ENCODE measurements around the gene ALAS1.

Gene ALAS1

DNA sequence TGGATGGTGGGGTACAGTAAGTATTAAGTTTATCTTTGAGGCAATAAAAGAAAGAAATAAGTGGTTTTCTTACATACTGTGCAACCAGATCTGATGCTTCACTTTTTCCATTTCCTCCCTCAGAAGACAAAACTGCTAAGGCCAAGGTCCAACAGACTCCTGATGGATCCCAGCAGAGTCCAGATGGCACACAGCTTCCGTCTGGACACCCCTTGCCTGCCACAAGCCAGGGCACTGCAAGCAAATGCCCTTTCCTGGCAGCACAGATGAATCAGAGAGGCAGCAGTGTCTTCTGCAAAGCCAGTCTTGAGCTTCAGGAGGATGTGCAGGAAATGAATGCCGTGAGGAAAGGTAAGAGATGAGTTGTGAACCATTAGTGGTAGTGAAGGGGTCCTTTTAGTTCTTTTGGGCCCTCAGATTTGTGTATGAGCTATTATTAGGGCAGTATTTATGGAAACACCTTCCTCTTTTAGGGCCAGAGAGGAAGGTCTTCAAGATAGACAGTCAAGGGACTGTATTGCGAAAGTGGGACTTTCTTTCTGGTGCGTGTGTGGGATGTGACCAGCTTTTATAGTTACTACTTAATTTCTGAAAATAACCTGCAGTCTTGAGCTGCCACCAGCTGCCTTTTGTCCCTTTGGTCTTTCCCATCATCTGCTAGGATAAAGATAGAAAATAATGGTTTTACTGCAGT is 4.6 kb downstream of the ALAS1 start:
- peak; percentile 83 to 87 for DNase-seq

DNA sequence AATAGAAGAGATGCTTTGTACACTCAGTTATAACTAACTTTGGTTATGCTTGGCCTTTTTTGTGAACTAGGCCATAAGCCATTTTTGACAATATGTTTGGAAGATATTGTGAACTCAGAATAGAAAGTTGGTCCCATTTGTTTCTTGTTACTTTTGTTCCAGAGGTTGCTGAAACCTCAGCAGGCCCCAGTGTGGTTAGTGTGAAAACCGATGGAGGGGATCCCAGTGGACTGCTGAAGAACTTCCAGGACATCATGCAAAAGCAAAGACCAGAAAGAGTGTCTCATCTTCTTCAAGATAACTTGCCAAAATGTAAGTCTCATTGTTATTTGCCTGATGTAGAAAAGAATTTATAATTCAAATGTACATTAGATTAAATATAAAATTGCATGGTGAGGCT is 5.7 kb downstream of the ALAS1 start:
- DNase-seq: no peak

DNA sequence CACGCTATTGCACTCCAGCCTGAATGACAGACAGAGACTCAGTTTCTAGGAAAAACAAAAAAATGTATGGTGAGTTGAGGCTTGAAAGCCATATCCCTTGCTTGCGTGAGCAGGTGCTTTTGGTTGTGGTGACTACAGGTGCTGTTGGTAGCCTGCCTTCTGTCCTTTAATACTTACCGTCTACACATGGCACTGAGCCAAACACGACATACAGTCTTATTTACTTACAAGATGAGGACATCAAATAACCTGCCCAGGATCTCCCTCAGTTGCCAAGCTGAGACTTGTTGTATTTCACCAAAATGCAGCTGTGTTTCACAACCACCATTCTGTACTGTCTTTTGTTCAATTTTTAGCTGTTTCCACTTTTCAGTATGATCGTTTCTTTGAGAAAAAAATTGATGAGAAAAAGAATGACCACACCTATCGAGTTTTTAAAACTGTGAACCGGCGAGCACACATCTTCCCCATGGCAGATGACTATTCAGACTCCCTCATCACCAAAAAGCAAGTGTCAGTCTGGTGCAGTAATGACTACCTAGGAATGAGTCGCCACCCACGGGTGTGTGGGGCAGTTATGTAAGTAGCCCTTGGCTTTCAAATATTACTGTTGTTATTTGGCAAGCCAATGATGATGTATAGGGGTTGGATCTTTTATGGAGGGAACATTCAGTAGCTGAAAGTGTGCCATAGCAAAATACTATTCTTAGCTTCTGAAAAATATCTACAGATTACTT is 6.5 kb downstream of the ALAS1 start:
- DNase-seq: no peak

DNA sequence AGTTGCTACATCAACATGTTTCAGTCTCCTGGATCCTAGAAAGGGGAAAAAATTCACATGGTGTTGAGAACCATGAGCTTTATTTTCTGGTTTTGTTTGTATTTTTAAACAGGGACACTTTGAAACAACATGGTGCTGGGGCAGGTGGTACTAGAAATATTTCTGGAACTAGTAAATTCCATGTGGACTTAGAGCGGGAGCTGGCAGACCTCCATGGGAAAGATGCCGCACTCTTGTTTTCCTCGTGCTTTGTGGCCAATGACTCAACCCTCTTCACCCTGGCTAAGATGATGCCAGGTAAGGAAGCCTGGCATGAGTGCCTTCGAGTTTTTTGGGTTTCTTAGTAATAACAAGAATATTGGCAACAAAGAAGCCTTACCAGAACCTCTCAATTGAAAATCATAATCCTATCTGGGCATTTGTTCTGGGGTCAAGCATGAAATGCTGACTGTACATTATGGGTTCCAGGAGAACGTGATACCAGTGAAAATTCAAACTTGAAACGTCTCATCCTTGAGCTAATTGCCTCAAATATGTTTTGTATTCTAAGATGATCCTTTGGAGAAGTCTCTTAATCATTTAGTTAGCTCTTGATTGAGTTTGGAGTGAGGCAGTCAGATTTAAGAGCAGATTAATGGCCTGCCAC is 7.9 kb downstream of the ALAS1 start:
- DNase-seq: no peak

DNA sequence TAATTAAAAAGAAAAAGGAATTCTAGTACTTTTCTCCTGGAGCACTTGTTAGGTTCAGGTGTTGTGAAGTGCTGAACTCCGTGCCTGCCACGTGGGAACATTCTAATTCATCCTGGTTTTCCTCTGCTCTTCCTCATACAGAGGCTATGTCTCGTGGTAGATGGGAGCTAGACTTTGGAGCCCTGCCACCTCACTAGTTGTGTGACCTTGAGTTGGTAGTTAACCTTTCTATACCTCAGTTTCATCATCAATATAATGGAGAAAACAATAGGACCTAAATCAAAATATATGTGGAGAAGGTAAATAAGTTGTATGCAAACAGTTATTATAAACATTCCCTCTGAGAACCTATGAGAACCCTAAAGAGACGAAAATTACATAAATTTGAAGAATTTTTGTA is 10.6 kb downstream of the ALAS1 start:
- DNase-seq: no peak

DNA sequence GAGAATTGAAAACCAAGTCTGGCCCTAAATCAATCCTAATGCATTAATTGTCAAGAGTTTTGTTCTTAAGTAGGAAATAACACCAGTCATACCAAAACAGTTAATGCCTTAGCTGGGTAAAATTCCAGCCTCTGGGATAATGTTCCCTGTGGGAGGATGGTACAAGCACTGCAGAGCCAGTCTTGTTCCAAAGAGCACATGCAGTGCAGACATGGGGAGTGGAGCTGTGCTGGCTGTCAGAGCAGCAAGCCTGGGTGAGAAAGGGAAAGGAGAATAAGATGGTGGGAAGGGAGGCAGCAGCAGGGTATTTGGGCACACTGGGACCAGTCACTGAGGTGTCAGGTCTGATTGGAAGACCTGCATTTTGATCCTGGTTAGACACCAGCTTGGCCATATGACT is 12.1 kb downstream of the ALAS1 start:
- DNase-seq: no peak

DNA sequence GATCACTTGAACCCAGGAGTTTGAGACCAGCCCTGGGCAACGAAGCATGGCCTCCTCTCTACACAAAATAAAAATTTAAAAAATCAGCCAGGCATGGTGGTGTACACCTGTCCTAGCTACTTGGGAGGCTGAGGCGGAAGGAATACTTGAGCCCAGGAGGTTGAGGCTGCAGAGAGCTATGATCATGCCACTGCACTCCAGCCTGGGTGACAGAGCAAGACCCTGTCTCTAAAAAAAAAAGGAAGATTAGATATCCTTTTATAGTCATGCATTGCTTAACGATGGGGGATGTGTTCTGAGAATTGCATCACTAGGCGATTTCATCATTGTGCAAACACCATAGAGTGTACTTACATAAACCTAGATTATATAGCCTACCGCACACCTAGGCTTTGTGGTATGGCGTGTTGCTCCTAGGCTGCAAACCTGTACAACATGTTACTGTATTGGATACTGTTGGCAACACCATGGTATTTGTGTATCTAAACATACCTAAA is 12.6 kb downstream of the ALAS1 start:
- peak; percentile 42 to 52 for DNase-seq

DNA sequence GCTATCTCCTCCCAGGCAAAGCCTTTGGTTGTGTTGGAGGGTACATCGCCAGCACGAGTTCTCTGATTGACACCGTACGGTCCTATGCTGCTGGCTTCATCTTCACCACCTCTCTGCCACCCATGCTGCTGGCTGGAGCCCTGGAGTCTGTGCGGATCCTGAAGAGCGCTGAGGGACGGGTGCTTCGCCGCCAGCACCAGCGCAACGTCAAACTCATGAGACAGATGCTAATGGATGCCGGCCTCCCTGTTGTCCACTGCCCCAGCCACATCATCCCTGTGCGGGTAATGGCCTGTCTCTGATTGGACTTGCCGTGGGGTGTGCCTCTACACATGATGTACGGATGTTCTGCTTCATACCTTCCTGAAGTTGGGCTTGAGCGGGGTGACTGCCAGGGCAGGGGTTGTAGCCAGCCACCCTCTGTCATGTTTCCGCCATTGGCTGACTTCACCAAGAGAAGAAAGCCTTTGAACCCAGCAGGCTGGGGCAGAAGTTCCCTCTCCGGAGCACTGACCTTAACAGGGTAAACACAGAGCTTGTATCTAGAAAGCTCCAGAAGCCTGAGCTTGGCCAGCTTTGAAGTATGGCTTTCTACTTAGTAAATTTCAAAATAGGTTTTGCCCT is 13.4 kb downstream of the ALAS1 start:
- no peak for DNase-seq

DNA sequence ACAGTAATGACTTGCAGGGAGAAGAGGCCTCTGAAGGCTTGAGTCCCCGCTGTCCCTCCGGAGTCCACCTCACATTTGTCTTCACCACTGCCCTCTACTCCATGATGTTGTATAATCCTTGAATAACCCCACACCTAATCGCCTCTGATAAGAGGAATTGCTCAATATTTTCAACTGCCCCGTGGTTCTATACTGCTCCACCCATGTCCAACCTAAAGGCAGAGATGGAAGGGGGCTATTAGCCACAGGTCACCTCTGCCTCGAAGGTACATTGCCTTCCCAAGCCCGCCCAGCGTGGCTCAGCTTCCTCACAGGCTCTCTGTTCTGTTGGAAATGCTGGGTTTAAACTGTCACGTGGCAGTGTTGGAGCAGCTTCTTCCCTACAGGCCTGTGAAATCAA is 15.0 kb downstream of the ALAS1 start:
- no peak for DNase-seq

DNA sequence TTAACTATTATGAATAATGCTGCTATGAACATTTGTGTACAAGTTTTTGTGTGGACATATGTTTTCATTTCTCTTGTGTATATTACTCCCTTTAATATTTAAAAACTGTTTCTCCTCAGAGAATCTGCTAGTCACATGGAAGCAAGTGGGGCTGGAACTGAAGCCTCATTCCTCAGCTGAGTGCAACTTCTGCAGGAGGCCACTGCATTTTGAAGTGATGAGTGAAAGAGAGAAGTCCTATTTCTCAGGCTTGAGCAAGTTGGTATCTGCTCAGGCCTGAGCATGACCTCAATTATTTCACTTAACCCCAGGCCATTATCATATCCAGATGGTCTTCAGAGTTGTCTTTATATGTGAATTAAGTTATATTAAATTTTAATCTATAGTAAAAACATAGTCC is 15.9 kb downstream of the ALAS1 start:
- DNase-seq: no peak

DNA sequence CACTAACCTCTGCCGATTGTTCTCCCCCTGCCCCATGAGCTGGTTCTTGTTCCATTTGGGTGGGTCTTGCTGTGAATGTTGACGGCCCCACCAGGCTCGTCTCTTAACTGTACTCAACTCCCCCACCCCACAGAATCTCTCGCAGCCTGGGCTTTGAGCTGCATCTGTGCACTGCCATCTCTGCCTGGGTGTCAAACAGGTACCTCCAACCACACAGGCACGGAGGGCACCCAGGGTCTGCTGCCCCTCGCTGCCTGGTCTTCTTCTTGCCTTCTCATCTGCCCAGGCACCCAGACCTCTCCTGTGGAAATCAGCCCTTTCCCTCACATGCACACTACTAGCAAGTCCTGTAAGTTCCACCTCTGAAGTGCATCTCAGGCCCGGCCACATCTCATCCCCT is 17.4 kb downstream of the ALAS1 start:
- DNase-seq: no peak

DNA sequence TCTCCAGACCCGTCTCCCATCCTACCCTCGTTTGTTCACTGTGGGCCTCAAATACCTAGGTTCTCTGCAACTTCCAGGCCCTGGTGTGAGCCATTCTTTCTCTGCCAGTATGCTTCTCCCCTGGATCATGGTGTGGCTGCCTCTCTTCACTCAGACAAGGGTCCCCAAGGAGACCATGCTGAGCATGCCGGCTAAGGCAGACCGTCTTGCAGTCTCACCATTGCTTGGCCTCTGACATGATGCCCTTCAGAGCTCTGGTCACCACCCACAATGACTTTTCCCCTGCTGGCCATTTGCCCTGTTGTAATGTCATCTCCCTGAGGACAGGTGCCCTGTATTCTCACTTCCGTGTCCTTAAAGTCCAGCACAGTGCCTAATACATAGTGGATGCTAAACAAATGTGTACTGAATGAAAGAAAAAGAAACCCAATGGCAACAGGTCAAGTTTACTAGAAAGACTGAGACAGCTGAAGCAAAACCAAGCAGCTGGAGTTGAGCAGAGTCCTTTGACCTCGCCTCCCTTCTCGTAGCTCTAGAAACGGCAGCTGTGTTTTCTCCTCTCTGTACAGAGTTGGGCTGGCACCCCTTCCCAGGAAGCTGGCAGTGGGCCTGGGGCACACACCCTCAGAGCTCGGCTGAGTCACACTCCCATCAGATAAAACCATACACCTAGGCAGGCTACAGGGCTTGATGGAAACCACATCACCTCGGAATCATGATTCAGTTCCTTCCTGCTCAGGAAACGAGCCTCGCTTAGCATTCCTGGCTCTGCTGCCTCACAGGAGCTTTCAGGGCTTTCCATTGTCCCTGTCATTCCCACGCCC is 18.8 kb downstream of the ALAS1 start:
- peak; percentile 22 to 32 for DNase-seq

DNA sequence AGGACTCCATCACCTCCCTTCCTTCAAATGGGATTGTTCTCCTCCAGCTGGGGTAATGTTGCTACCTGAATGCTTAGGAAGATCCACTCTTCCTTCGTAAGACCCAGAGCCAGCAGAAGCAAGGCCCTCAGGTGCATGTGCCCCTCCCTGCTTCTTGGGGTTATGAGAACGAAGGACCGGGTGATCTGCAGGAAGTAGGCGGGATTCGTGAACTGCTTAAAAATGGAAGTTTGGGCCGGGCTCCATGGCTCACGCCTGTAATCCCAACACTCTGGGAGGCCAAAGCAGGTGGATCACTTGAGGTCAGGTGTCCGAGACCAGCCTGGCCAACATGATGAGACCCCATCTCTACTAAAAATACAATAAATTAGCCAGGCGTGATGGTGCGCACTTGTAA is 19.4 kb downstream of the ALAS1 start:
- no peak for DNase-seq

DNA sequence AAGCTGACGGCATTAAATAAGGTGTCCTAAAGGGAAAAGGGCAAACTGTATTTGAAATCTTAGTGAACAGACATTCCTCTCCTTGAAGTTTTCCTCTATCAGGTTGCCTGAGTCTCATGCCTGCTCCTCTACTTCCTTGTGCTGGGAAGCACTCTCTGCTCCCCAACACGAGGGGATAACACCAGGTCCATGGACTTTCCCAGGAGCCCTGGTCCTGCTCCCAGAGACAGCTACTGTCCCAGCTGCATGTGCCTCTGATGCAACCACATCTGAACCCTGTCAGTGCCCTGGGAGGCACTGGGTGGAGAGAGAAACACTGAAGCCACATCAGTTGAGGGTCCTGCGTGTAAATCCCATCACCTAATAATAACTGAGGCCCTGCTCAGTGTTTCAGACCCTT is 20.1 kb downstream of the ALAS1 start:
- DNase-seq: no peak

DNA sequence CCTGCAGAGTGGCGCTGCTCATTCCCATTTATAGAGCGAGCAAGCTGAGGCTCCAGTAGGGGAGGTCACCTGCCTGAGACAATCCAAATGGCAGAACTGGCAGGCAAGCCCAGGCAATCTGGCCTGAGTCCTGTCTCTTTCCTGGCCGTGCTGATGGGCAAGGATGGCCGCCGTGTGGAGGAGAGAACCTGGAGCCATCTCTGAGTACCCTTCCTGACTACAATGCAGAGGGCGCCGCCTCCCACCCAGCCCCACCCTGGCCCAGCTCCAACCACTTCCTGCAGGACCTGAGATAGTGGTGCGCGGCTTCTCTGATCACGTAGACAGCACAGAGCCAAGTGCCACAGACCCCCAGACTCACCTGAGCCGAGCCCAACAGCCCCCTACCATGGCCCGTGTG is 20.5 kb downstream of the ALAS1 start:
- DNase-seq: no peak

DNA sequence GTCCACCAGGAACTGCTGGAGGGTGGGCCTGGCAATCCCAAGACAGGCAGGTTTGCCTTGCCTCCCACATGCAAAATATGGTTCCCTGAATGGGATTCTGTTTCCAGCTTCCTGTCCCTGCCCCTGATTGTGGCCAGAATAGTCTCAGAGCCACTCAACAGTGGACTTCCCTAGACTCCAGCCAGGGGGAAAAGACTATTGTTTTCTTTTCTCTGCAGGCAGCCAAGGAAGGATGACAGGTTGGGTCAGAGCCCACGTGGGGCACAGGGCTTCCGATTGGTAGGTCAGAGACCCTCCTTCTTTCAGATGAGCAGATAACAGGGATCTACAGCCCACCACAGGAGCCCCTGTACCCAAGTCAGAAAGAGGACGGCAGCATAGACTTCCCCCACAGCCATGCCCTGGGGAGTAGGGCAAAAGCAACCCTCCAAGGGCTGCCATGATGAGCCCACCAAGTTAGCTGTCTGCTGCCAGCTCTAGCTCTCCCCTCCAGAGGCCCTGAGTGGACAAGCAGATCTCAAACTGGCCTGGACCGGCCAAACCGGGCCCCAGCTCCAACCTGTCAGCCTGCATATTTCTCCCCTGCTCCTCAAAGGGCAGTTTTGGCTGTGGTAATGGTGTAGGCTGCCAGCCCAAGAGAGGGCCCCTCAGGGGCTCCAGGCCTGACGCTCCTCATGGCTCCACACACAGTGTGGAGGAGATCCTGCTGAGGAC is 21.1 kb downstream of the ALAS1 start:
- DNase-seq: no peak

DNA sequence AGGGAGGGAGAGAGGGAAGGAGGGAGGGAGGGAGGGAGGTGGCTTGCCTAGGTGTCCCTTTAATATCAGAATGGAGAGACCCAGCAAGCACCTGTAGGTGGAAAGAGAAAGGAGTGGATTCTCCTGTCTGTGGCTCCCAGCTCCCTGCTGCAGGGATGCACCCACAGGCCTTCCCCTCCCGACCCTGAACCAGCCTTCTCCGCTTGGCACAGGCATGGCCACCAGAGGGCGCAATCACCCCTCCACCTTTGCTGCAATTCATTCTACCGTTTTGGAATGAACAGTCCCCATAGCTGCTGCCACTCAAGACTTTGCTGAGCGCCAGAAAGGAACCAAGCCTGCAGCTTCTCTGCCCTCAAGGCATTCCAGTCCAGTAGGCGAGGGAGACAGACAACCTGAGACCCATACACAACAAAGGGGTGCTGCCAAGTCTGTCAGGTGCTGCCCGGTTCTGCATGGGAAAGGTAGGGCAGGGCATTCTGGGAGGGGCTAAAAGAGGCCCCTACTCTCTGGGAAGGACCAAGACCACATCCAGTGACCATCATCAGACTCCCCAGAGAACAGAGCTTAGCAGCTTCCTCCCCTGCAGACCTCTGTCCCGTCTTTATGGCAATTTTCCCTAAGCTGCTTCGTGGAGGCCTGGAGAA is 22.5 kb downstream of the ALAS1 start:
- peak; percentile 84 to 91 for DNase-seq

DNA sequence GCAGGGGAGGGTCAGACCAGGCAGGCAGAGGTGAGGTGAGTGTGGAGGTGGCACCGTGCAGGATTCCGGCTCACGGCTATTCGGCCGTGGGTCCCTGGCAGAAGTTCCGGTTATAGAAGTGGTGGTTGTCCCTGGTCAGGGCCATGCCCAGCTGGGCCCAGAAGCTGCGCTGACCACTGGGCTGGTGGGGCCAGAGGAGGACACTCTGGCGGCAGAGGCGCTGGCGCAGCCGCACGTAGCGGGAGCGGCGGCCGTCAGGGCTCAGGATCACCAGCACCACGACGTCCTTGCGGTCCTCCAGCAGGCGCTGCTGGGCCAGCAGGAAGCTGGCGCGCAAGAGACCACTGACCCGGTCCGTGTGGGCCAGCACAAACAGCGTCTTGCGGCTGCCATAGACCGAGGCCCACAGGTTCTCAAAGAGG is 23.2 kb downstream of the ALAS1 start:
- DNase-seq: no peak

DNA sequence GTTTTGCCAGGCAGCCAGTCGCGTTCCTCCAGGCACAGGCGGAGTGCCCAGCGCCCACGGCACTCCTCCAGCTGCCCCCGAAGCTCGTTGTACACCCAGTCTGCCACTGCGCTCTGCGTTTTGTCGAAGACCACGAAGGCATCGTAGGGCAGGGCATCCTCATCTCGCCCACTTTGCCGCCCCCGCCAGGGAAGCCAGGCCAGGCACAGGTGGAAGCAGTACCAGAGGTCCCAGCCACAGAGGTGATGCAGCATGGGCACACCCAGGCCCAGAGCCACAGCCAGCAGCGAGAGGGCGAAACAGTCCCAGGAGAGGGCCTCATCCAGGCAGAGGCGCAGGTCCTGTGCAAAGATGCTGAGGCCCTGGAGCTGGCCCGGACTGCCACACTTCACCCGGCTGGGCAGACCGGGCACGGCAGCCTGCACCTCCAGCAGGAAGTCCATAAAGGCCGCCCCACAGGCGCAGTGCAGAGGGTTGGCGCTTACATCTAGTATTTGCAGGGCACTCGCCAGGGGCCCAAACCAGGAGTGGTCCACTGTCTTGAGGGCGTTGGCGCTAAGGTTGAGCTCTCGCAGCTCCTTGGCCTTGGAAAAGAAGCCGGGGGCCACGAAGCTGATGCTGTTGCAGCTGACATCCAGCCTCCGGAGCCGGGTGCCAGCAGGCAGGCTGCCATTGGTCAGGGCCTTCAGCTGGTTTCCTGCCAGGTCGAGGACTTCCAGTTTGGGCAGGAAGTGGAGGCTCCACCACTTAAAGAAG is 23.8 kb downstream of the ALAS1 start:
- DNase-seq: no peak

DNA sequence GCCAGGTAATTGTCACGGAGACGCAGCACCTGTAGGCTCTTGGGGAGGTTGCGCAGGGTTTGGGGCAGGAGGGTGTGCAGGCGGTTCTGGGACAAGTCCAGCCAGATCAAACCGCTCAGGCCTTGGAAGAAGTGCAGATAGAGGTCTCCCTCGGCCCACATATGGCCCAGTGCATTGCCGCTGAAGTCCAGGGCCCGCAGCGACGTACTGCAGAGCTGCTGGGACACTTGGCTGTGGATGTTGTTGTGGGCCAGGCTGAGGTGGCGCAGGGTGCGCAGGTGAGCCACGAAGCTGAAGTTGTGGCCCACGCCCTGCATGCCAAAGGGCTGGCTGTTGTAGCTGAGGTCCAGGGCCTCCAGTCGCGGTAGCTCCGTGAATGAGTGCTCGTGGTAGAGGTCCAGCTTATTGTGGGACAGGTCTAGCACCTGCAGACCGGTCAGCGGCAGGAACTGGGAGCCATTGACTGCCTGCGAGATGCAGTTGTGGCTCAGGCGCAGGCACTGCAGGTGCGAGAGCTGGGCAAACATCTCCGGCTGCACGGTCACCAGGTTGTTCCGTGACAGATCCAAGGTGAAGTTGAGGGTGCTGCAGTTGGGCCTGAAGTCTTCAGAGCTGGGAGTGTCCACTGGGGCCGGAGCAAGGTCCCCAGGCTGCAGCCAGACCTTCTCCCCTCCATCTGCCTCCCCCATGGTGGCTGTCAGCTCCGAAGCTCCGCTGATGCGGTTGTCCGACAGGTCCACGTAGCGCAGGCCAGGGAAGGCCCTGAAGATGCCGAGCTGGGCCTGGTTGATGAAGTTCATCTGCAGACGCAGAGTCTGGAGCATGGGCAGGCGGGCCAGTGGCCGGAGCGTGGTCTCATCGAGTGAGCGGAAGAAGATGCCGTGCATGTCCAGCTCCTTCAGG is 24.6 kb downstream of the ALAS1 start:
- no peak for DNase-seq

All from Kasumi-1 (cell line).